ENCODE measurements around the gene TNFRSF17. TPM values are rescaled to one million over a fixed set of nuclear protein-coding genes. Genes with fewer than 3 reads are reported as not detected.

The TNFRSF17 gene
- total RNA-seq, 1 donor from 2014 or later = not detected

- DNase-seq (ENCODE audit: low read depth, low spot score) = no peak
These were observed 37.5 kb downstream of the TNFRSF17 start for GRCh38 chr16:12002447-12003006.

- DNase-seq (ENCODE audit: low read depth, low spot score) = no peak
These were observed 41.6 kb downstream of the TNFRSF17 start for GRCh38 chr16:12006637-12007036.

GRCh38 chr16:12009462-12009861, 44.5 kb downstream of the TNFRSF17 start:
- no peak for DNase-seq (ENCODE audit: low read depth, low spot score)

GRCh38 chr16:12009922-12010321, 44.9 kb downstream of the TNFRSF17 start:
- DNase-seq (ENCODE audit: low read depth, low spot score) = no peak

- DNase-seq (ENCODE audit: low read depth, low spot score) = no peak
These were observed 45.6 kb downstream of the TNFRSF17 start for GRCh38 chr16:12010388-12011251.

- DNase-seq (ENCODE audit: low read depth, low spot score) = no peak
These were observed 46.6 kb downstream of the TNFRSF17 start for GRCh38 chr16:12011565-12011964.

- DNase-seq (ENCODE audit: low read depth, low spot score) = no peak
These were observed 51.4 kb downstream of the TNFRSF17 start for GRCh38 chr16:12016291-12016947.

- DNase-seq (ENCODE audit: low read depth, low spot score) = no peak
These were observed 52.5 kb downstream of the TNFRSF17 start for GRCh38 chr16:12017558-12017957.

Other genes starting within 250 kb of the TNFRSF17 start
- 23.7 and 31.4 TPM in 2 replicates for gene TXNDC11, start 222.4 kb upstream of the TNFRSF17 start, total RNA-seq
- 27.6 and 32.2 TPM in 2 replicates for gene ZC3H7A, start 168.0 kb upstream of the TNFRSF17 start, total RNA-seq
- gene RSL1D1, start 113.7 kb upstream of the TNFRSF17 start, total RNA-seq = 63.6 and 94.2 TPM in 2 replicates
- gene GSPT1, start 49.3 kb upstream of the TNFRSF17 start, total RNA-seq = 63.0 and 89.4 TPM in 2 replicates
- gene NPIPB2, start 23.2 kb upstream of the TNFRSF17 start, total RNA-seq = 0.40 and 1.8 TPM in 2 replicates
- 6.7 and 12.8 TPM in 2 replicates for gene SNX29, start 11.5 kb downstream of the TNFRSF17 start, total RNA-seq